Natural killer cell (primary cell): ENCODE results near the gene MNX1. TPM values are rescaled to one million over a fixed set of nuclear protein-coding genes. Genes with fewer than 3 reads are reported as not detected.

Experiments
- ATAC-seq, 3 donors: fragments of 150-1000 bp in 2 of 3; fragments of 200-7000 bp in 1 of 3; cut with Tn5 transposase; 1 replicate in 1 of 3; 2 replicates in 2 of 3; pipeline ENCODE4 v1.10.0; 2021; ENCODE audit warnings: mild to moderate bottlenecking in 2 of 3, moderate library complexity in 2 of 3
- DNase-seq, 2 donors: peaks; one replicate each; pipeline versions ENCODE4 v3.0.0 to v3.0.0-alpha.2; 2013 to 2021; ENCODE audit warnings: mixed read lengths in 1 of 2
- H3K27ac ChIP-seq: one replicate; pipeline ENCODE4 v1.5.1; 2013; ENCODE audit warnings: mild to moderate bottlenecking, low read length
- H3K27me3 ChIP-seq: one replicate; pipeline ENCODE4 v1.6.1; 2013; ENCODE audit warnings: low read length; ENCODE audit not compliant: control insufficient read depth, insufficient read depth
- H3K36me3 ChIP-seq: one replicate; pipeline ENCODE4 v1.6.1; 2013; ENCODE audit warnings: low read length; ENCODE audit not compliant: control insufficient read depth, insufficient read depth
- H3K4me1 ChIP-seq: one replicate; pipeline ENCODE4 v1.6.1; 2013; ENCODE audit warnings: low read length; ENCODE audit not compliant: control insufficient read depth, insufficient read depth
- H3K4me3 ChIP-seq: one replicate; pipeline ENCODE4 v1.5.1; 2013; ENCODE audit warnings: low read length
- H3K9me3 ChIP-seq: one replicate; pipeline ENCODE4 v1.6.1; 2013; ENCODE audit warnings: low read length; ENCODE audit not compliant: control insufficient read depth, insufficient read depth
- H3K27ac Mint-ChIP-seq, 2 donors: one replicate each; pipeline ENCODE4 v1.8.0; 2022; ENCODE audit warnings: mild to moderate bottlenecking in 2 of 2, mixed read lengths in 2 of 2, moderate library complexity in 1 of 2
- H3K27me3 Mint-ChIP-seq, 2 donors: one replicate each; pipeline ENCODE4 v1.8.0; 2022; ENCODE audit warnings: low read depth in 2 of 2, mixed read lengths in 2 of 2
- H3K36me3 Mint-ChIP-seq: one replicate; pipeline ENCODE4 v1.8.0; 2022; ENCODE audit warnings: mixed read lengths
- H3K4me1 Mint-ChIP-seq, 2 donors: one replicate each; pipeline ENCODE4 v1.8.0; 2022; ENCODE audit warnings: mixed read lengths in 2 of 2
- H3K4me3 Mint-ChIP-seq: one replicate; pipeline ENCODE4 v1.8.0; 2022; ENCODE audit warnings: mild to moderate bottlenecking, moderate library complexity, mixed read lengths
- H3K9me3 Mint-ChIP-seq, 2 donors: one replicate each; pipeline ENCODE4 v1.8.0; 2022; ENCODE audit warnings: mixed read lengths in 2 of 2
- CTCF ChIP-seq: fragments of 200-600 bp; IDR thresholded peaks from one replicate; pipeline ENCODE4 v1.8.0; 2022; ENCODE audit warnings: antibody characterized with exemption
- WGBS: methylation state at CpG from one replicate; pipeline ENCODE4 v1.1.7; 2013; ENCODE audit warnings: missing lambda C conversion rate; ENCODE audit not compliant: insufficient coverage; 5-methylcytosine and 5-hydroxymethylcytosine counted together
- intact Hi-C: fragments of 100-400 bp; cut with micrococcal nuclease; formaldehyde crosslinking; loops from one replicate; pipeline ENCODE4 v1.14.2; 2022
- total RNA-seq, 4 donors: library from RNA; stranded (reverse); fragments of 120-200 nt in 1 of 4; gene quantifications; one replicate each; pipeline versions ENCODE4 v1.2.3 to v1.2.4, GENCODE V29; 2013 to 2022

The MNX1 gene
- total RNA-seq, 3 donors from 2014 or later (not counting 1 experiment from before 2014, with no cell fraction given): not detected

GRCh38 chr7:157000741-157001653 is 9.5 kb downstream of the MNX1 start:
- Mint-ChIP-seq H3K36me3 (no peaks in the 10 kb centered on the region), H3K9me3 (no peaks in the 10 kb centered on the region), H3K4me1 (peaks cover 13% of the 10 kb centered on the region in 2 donors), H3K27ac (no peak overlapping the region), H3K4me3 (peak overlapping the region; percentile 82), H3K27me3 (peaks cover 65 to 66% of the 10 kb centered on the region in 2 donors)
- Histone ChIP-seq H3K9me3 (no peaks in the 10 kb centered on the region), H3K4me1 (peaks cover 18% of the 10 kb centered on the region), H3K27me3 (peaks cover 46% of the 10 kb centered on the region), H3K27ac (no peak overlapping the region), H3K36me3 (no peaks in the 10 kb centered on the region), H3K4me3 (no peak overlapping the region)
- TF ChIP-seq CTCF: no peak
- WGBS: 21% methylated on average over 24 of the region's 25 CpGs
- ATAC-seq (peak in 1 of 3 donors; percentile 17), DNase-seq (no peak)
- intact Hi-C loops: no loop called here

- Histone ChIP-seq H3K4me3 (peak overlapping the region; percentile 18), H3K27me3 (peaks cover 44% of the 10 kb centered on the region), H3K9me3 (no peaks in the 10 kb centered on the region), H3K27ac (no peak overlapping the region), H3K4me1 (peaks cover 15% of the 10 kb centered on the region), H3K36me3 (no peaks in the 10 kb centered on the region)
- Mint-ChIP-seq H3K4me3 (peak overlapping the region; percentile 85), H3K27me3 (peaks cover 64 to 66% of the 10 kb centered on the region in 2 donors), H3K27ac (no peak overlapping the region), H3K9me3 (no peaks in the 10 kb centered on the region), H3K36me3 (no peaks in the 10 kb centered on the region), H3K4me1 (peaks cover 13% of the 10 kb centered on the region in 2 donors)
- ATAC-seq: peak in 1 of 3 donors; percentile 18
- intact Hi-C loops: no loop called here
- no peak for TF ChIP-seq CTCF
- DNase-seq: no peak
- WGBS: 1% methylated on average over 63 of the region's 75 CpGs
These were observed 10.3 kb downstream of the MNX1 start for GRCh38 chr7:156999958-157000726.

GRCh38 chr7:156998988-156999957 is 11.2 kb downstream of the MNX1 start:
- no peak for DNase-seq
- H3K4me3 ChIP-seq: peak overlapping the region; percentile 10
- Mint-ChIP-seq H3K27me3 (peaks cover 56 to 58% of the 10 kb centered on the region in 2 donors), H3K36me3 (no peaks in the 10 kb centered on the region), H3K9me3 (no peaks in the 10 kb centered on the region), H3K27ac (no peak overlapping the region), H3K4me1 (peaks cover 9 to 13% of the 10 kb centered on the region in 2 donors), H3K4me3 (peak overlapping the region; percentile 72)
- intact Hi-C loops: no loop called here
- 6% methylated on average over 57 of the region's 57 CpGs for WGBS
- H3K36me3 ChIP-seq: no peaks in the 10 kb centered on the region
- H3K27me3 ChIP-seq: peaks cover 39% of the 10 kb centered on the region
- no peak overlapping the region for H3K27ac ChIP-seq
- peaks cover 15% of the 10 kb centered on the region for H3K4me1 ChIP-seq
- peak in 1 of 3 donors; percentile 34 for ATAC-seq
- no peak for TF ChIP-seq CTCF
- no peaks in the 10 kb centered on the region for H3K9me3 ChIP-seq
